SKM-1 treated with dmso at 0.1 percent for 144 hours (cell line): ENCODE data around the gene TH.
"Not testable (repeated sequence)": the region's sequence is repeated elsewhere in the genome, so short reads cannot be mapped to it uniquely, and the experiment has no call there.

Experiments
- DNase-seq: peaks from one replicate; lab custom pipeline; 2025; ENCODE audit not compliant: unreplicated experiment; lab: John Stamatoyannopoulos, UW

TH gene

DNA sequence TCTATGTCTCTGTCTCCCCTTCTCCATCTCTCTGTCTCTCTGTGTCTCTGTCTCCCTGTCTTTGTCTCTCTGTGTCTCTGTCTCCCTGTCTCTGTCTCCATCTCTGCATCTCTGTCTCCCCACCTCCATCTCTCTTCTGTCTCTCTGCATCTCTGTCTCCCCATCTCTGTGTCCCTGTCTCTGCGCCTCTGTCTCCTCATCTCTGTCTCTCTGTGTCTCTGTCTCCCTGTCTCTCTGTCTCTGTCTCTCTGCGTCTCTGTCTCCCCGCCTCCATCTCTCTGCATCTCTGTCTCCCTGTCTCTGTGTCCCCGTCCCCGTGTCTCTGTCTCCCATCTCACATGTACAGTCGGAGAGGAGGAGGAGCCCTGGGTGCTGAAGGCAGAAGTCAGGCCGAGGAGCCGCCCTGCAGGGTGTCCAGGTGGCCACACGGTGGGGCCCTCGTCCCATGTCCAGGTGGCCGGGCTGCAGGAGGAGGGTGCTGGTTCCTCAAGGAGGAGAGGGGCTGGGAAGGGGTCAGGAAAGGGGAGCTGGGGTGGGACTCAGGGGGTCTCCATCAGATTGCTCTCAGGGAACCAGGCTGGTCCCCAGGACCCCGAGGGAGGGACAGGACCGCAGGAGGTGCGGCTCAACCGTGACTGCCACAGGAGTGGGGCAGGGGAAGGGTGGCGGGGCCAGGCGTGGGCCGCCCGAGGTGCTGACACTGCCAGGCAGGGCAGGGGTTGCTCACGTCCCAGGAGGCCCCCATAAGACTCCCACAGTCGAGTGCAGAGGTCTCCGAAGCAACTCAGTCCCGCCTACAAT is 25.6 kb upstream of the TH start:
- peak; percentile 63 for DNase-seq

DNA sequence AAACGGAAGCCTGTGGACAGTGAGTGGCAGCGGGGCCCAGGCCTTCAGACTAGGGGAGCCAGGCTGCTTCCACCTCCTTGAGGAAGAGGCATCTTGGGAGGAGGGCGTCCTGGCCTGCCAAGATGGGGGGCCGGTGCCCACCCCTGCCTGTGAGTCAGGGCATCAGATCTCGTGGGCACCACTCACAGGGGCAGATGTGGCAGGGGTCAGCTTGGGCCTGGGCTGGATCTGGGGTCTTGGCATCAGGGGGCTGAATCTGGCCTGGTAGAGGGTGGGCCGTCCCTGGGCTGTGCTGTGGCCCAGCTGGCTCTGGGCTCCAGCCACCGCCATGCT is 24.1 kb upstream of the TH start:
- DNase-seq = no peak

DNA sequence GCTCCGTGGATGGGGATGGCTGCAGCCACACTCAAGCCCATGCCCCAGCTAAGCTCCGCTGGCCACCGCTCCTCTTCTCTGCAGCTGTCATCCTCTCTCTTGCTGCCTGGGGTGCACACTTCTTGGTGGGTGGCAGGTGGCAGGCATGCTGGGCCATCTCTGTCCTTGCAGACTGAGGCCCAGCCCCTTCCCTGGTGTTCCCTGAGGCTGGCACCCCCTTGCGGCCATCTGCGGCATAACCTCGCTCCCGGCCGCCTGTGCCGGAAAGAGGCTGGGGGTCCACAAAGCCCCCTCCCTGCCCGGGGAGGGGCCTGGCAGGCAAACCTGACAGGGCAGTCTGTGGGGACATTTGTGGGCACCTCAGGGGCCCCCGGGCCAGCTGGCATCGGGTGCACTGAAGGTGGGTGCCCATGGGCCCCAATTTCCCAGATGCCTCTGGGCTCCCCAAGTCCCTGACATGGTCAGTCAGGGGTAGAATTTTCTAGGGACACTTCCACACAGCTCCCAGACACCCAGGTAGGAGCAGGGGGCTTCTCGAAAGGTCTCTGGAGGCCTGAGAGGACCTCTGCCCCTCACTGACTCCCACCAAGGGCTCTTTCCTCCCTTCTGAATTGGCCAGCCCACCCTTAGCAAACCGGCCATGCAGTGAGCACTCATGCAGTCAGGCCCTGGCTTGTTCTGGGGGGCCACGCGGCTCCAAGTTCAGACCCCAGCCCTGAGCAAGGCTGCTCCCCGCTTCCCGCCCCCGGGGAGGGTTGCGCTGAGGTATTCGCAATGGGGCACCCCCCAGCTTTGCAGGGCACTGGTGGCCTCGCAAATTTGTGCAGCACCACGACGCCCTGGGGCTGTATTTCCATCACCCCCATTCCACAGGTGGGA is 23.5 kb upstream of the TH start:
- DNase-seq = peak; percentile 11

DNA sequence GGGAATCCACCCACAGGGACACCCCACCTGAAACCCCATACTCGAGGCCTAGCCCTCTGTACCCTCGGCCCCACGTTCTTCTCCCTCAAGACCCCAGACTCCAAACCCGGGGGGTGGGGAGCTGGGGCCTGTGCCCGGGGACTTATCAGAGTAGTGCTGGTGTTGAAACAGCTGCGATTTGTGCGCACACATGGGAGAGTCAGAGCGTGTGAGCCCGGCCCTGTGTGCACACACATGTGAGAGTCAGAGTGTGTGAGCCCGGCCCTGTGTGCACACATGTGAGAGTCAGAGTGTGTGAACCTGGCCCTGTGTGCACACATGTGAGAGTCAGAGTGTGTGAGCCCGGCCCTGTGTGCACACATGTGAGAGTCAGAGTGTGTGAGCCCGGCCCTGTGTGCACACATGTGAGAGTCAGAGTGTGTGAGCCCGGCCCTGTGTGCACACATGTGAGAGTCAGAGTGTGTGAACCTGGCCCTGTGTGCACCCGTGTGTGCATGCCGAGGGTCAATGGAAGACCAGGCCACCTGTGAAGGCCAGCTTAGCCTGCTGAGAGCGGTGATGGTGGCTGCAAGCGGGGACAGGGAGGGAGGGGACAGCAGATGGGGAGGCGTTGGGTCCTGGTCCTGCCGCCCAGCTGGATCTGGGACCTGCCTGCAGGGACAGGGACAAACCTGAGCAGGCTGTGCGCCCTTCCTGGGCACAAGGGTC is 22.4 kb upstream of the TH start:
- DNase-seq = not testable (repeated sequence)

DNA sequence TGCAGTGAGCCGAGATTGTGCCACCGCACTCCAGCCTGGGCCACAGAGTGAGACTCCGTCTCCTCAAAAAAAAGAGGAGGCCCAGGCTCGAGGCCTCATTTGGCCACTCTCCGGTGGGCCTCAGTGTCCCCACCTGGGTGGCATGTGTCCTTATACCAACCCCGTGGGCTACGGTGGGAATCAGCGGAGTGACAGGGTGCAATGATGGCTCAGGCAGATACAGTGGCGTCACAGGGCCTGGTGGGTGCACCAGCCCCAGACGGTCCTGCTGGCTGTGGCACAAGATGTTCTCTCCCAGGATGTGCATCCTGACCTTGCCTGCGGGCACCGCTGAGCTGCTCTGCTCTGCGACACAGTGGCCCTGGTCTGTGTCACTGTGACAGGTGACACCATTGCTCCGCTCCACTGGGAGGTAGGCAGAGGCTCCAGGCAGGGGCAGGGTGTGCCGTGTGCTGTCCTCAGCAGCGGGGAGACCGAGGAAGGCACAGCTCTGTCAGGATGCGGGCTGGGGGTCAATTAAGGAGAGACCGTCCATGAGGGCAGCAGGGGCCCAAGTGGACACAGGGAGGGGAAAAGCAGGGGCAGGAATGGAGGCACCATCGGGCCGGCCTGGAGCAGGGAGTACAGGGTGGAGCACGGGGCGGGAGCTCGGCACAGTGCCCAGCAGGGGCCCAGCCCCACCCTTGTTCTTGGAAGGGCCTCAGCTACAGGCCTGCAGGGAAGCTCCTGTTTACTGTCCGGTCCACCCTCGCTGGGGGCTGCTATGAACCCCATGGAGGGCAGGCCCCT is 21.7 kb upstream of the TH start:
- no peak for DNase-seq

DNA sequence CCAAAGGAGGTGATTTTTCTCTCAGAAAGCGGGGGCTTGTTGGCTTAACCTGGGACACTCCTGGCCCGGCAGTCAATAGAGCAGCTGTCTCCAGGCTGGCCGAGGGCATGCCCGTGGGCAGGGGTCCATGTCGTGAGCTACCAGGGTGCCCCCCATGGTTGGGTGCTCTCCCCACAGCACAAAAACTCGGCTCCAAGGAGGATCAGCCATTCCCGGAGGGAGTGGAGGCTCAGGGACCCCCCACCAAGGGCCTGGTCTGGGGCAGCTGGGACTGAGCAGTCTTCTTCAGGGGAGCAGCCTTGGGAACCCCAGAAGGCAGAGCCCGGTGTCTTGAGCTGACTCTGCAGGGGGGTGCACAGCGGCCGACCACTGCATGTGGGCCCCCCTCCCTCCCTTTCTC is 20.8 kb upstream of the TH start:
- no peak for DNase-seq

DNA sequence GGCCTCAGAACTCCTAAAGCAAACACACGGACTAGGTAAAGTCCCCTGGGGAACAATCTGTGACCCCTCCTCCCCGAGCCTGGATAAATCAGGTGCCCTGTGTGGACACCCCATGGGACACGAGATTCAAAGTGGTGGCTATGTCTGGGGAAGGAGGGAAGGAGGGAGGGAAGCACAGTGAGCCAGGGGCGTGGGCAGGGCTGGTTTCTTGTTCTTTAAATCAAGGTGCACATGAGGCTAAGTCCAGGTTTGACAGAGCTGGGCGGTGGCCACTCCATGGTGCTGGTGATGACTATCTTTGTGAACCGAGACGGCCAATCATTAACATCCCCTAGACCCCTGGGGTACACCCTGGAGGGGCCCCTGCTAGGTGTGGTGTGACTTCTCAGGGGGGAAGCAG is 20.3 kb upstream of the TH start:
- no peak for DNase-seq

DNA sequence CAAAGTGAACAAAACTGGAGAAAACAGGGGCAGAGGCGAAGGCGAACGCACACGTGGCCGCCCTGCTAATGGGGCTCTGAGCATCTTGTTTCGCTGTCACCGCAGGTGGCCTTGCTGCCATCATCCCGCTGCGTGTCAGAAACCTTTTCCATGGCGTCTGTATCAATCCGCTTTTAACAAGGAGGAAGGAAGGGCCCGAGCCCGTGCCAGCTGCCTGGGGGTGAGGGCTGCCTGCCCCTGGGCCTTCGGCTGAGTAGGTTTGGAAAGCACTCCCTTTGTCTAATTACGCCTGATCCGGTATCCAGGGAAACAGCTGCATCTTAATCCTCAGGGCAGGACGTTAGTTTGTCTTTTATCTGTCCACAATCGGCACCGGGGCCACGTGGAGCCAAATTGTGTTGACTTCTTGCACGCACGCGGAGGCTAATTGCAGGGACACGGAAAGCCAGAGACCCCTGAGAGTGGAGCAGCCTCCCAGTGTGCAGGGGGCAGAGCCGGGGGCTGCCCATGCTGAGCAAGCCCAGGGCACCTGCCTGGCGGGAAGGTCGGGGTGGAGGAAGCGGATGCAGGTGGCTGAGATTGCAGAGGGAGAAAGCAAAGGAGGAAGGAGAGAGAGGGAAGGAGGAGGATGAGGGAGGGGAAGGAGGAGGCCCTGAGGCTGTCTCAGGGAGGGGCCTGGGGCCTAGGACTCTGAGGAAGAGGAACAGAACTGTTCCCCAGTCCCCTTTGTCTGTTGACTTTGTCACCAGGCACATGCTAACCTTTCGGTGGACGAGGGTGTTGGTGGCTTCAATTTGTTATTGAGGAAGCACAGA is 19.2 kb upstream of the TH start:
- peak; percentile 49 for DNase-seq

DNA sequence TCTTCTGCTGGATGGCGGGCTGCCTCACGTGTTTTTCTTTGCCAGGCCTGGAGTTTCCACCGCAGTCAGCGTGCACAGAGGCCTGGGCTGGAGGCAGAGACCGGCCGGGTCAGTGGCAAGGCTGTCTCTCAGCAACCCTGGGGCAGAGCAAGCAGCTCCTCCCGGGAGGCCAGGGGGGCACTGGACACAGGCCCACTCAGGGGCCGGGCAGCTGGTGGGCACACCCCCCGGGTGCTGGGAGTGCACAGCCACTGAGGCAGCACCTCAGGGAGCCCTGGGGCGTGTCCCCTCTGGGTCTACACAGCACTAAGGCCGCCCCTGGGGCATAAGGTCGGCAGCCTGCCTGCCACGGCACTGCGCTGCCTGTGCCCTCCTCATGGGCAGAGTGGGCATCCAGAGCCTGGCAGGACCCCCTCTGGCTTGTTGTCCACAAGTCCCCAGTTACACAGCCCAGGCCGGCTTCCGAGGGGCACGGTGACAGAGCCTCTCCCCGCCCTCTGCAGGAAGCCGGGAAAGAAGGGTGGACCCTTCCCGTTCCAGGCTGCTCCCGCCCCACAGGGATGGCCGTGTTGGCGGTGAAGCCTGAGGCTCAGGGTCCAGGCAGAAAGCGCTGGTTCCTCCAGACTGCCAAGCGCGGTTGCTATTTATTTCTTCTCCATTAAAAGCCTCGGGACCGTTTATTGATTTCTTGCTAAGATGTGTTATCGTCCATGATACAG is 18.5 kb upstream of the TH start:
- no peak for DNase-seq

DNA sequence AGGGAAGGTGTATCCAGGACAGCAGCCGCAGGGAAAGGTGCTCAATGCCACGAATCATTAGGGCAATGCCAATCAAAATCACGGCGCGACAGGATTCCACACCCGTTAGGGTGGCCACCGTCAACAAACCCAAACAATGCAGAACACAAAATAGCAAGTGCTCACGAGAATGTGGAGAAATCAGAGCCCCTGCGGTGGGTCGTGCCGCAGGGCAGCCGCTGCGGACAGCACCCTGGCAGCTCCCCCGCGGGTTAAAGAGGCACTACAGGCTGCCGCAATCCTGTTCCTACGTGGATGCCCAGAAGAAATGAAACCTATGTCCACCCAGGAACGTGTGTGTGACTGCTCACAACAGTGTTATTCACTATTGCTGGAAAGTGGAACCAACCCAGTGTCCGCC is 17.1 kb upstream of the TH start:
- DNase-seq = no peak

DNA sequence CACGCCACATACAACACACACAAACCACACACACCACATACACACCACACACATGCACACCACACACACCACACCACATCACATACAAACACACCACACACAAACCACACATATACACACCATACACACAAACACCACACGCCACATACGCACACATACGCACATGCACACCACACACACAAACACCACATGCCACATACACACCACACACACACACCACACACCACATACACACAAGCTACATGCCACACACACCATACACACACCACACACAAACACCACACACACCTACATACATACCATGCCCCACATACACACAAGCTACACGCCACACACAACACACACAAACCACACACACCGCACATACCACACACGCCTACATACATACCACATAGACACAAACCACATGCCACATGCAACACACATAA is 15.7 kb upstream of the TH start:
- DNase-seq = no peak

DNA sequence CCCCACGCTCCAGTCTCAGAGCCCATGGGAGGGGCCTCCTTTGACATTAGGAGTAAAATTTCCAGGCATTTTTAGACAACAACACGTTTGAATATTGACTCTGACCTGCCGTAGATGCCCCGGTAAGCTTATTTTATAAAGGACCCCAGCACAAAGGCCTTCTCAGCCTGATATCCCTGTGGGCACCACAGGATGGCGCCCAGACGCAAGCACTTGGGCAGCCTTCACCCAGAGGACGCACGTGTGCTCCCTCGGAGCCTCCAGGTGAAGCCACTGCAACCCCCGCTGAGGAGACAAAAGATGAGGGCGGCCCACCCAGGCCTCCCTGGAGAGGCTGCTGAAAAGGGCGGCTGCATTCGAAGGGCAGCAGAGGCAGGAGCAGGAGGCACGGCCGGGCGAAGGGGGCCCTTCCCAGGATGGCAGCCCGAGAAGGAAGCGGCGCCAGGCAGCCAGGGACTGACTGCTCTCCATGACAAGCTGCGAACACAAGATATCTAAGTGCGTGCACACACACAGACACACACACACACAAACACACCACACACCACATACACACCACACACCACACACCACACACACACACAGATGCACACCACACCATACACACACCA is 15.2 kb upstream of the TH start:
- DNase-seq = peak; percentile 37

DNA sequence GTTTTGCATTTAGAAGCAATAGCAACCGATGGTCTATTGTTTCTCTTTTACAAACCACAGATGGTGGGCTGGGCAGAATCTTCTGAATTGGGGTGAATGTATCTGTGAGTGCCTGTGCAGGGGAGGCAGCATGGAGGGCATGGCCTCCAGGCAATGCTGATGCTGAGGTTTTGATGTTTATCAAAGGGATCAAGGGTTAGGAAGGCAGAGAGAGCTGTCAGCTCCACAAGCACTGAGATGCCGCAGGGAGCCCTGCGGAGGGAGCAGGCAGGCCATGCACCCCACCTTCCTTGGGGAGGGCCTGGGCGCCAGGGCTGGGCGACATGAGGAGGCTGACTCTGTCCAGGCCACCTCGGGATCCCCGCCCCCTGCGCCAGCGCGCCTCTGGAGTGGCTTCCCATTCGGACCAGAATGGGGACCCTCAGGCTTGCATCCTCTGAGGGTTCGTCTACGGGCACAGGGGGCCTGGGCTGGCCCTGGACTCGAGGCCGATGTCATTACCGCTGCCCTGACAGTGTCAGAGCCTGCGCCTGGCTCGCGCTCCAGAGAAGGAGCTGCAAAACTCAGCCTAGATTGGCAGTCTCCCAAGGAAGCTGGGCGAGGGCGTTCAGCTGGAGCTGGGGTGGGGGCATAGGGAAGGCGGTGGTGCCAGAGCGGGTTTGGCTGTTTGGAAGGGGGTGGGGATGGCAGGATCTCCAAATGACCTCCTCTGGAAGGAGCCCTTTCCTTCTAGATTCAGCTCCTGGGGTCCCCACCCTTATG is 13.9 kb upstream of the TH start:
- DNase-seq = no peak

DNA sequence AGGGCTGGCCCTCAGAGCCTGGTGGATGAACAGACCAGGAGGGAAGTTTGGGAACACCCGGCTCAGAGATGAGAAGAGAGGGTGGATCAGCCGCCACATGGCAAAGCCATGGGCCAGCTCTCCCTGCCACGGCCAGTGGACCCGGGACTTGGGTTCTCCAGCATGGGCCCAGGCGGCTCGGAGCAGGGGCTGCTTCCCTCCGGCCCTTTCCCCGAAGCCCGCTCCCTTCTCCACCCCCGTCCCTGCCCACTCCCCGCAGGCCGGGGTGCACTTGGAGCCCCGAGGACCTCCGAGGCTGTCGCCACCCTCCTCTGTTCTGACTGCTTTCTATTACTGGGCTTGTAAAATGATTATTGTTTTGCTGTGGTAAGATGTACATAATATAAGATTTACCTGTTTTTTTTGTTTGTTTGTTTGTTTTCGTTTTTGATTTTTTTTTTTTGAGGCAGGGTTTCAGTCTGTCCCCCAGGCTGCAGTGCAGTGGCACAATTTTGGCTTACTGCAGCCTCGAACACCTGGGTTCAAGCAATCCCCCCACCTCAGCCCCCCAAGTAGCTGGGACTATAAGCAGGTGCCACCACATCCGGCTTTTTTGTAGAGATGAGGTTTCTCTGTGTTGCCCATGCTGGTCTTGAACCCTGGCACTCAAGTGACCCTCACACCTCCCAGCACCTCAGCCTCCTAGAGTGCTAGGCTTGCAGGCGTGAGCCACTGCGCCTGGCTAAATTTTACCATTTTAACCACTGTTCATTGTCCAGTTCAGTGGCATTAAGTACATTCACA is 11.3 kb upstream of the TH start:
- DNase-seq = no peak

DNA sequence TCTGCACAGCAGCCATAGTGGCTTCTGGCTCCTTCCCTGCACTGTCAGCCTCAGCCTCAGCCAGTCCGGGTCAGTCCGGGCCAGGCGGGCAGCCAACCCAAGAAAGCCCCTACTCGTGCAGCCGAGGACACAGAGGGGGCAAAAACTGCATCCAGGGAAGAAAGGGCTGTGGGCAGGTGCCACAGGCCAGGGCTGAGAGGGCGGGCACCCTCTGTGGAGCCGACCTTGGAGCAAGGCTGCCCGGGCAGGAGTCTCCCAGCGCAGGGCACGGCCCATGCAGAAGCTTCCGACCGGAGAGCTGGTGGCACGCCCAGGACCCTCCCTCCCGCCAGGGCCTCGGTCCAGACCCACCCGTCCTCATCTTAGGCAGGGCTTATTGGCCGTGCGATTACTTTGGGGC is 10.5 kb upstream of the TH start:
- no peak for DNase-seq

DNA sequence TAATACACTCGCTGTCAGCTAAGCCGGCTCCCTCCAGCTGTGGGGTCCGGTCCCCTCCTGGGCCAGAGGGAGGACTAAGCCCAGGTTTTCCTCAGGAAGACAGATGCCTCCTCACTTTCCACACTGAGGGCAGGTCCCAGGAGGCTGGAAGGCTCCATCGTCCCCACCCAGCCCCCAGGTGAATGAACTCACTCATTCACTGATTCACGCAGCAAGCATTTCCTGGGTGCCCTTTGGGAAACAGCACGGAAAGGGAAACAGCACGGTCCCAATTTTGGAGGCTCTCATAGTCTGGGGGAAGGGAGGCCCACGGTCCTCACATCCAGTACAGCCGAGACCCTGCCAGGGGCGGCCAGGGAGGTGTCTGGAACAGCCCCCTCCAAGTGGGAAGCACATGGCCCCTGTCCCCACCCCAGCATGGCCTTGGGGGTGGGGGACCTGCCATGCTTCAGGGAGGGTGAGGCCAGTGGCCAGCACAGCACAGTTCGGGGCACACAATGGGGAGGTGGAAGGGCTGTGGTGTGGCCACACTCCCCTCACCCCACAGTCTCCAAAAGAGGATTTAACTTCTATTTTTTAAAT is 9.3 kb upstream of the TH start:
- no peak for DNase-seq

DNA sequence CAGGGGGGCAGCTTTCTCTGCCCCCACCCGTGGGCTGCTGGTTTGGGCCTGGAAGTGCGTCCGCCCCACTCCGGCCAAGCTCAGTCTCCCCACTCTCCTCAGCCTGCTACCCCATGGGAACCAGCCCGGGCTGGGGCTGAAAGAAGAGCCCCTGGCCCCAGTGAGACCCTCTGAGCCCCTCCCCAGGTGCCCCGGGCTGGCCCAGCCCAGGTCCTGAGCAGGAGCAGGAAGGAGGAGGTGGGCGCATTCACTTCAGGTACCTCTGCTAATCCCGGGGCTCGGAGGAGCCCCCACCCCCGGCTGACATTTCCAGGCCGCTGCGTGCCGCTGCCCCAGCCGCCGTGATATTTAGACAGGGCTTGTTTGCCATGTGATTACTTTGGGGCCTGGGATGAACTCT is 8.7 kb upstream of the TH start:
- DNase-seq = no peak
